ENCODE results near the gene ATP5F1D. TPM values are rescaled to one million over a fixed set of nuclear protein-coding genes. Genes with fewer than 3 reads are reported as not detected.

Gene ATP5F1D
- total RNA-seq, 1 donor from 2014 or later: 110 TPM

DNA sequence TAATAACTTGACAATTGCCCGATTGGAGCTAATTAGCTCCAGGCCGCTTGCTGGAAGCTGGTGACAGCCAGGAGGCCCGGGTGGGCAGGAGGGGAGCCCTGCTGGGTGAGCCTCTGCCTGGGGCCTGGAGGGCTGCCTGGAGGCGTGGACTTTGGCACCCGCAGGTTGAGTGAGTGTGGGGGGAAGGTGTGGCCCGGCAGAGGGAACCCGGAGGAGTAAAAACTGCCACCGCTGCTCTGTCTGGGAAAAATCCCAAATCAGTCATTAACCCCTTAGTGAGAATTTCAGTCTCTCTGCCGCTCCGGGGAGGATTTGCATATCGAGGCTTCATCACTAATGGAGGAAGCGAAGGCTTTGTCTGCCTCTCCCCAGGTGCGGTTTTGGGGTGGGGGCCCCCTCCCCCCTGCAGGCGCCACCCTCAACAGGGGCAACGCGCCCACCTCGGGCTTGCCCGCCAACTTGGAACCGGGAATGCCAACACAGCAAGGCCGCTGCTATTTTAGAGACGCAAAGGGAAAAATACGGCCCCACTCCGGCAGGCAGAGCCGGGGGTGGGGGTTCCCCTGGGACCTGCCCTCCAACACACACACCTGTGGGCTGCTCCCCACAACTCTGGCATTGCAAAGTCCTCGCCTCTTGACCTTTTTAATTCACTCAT, 50.3 kb downstream of the ATP5F1D start:
- H3K27me3 Mint-ChIP-seq (ENCODE audit: low read depth): peaks cover 2% of the 10 kb centered on the region
- TF ChIP-seq CTCF (IDR thresholded peaks at IDR 0.05): no peak
- H3K36me3 Mint-ChIP-seq (ENCODE audit: low read depth): no peaks in the 10 kb centered on the region
- no peak overlapping the region for H3K4me3 Mint-ChIP-seq (ENCODE audit: unreplicated experiment)
- no peaks in the 10 kb centered on the region for H3K9me3 Mint-ChIP-seq (ENCODE audit: low read depth)
- no peak overlapping the region for H3K27ac Mint-ChIP-seq (ENCODE audit: unreplicated experiment)
- H3K4me1 Mint-ChIP-seq (ENCODE audit: low read depth): no peaks in the 10 kb centered on the region
- no peak for DNase-seq (ENCODE audit: low spot score)

DNA sequence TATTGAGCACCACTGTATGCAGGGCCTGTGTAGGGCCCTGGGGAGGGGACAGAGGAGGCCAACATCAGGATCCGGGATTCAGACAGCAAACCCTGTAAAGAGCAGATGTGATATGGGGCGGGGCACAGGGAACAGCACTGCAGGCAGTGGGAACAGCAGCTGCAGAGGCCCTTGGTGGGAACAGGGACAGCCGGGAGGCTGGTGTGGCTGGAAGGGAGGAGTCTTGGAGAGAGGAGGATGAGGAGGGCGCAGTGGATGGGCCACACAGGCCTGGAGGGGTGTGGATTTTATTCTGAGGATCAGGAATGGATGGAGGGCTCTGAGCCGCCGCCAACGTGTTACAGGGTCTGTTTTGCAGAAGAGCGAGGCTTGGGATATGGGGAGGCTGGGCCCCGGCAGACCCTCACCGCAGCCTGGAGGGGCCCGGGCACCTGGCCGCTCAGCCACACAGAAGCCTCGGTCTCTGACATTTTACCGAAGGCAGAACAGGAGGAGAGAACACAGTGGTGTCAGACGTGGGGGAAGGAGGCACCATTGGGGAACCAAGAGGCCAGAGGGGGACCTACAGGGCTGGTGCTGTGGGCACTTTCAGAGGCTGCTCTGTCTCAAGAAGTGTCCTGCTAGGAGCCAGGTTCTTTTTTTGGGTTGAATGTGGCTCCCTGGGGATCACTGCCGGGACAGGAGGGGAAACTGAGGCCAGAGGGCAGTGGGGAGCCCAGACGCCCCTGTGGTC, 51.0 kb downstream of the ATP5F1D start:
- Mint-ChIP-seq H3K4me3 (ENCODE audit: unreplicated experiment) (no peak overlapping the region), H3K36me3 (ENCODE audit: low read depth) (no peaks in the 10 kb centered on the region), H3K9me3 (ENCODE audit: low read depth) (no peaks in the 10 kb centered on the region), H3K4me1 (ENCODE audit: low read depth) (no peaks in the 10 kb centered on the region), H3K27ac (ENCODE audit: unreplicated experiment) (no peak overlapping the region), H3K27me3 (ENCODE audit: low read depth) (peaks cover 2% of the 10 kb centered on the region)
- no peak for TF ChIP-seq CTCF (IDR thresholded peaks at IDR 0.05)
- no peak for DNase-seq (ENCODE audit: low spot score)

- TF ChIP-seq CTCF (IDR thresholded peaks at IDR 0.05): no peak
- Mint-ChIP-seq H3K27me3 (ENCODE audit: low read depth) (peaks cover 2% of the 10 kb centered on the region), H3K36me3 (ENCODE audit: low read depth) (no peaks in the 10 kb centered on the region), H3K9me3 (ENCODE audit: low read depth) (no peaks in the 10 kb centered on the region), H3K4me1 (ENCODE audit: low read depth) (no peaks in the 10 kb centered on the region), H3K27ac (ENCODE audit: unreplicated experiment) (no peak overlapping the region), H3K4me3 (ENCODE audit: unreplicated experiment) (no peak overlapping the region)
- DNase-seq (ENCODE audit: low spot score): no peak
These were observed 52.4 kb downstream of the ATP5F1D start for GRCh38 chr19:1293782-1294604.

Other genes starting within 250 kb of the ATP5F1D start
- gene GRIN3B, start 241.3 kb upstream of the ATP5F1D start, total RNA-seq: 0.31 to 0.67 TPM (median 0.33 TPM) in 3 replicates
- 120 to 130 TPM (median 120 TPM) in 3 replicates for gene TMEM259, start 220.6 kb upstream of the ATP5F1D start, total RNA-seq
- not detected in 3 replicates for gene RNU6-2, start 220.2 kb upstream of the ATP5F1D start, total RNA-seq
- gene CNN2, start 215.1 kb upstream of the ATP5F1D start, total RNA-seq: 258 to 363 TPM (median 357 TPM) in 3 replicates
- 6.7 to 15.9 TPM (median 8.9 TPM) in 3 replicates for gene ABCA7, start 201.6 kb upstream of the ATP5F1D start, total RNA-seq
- 0.57 to 1.6 TPM (median 1.0 TPM) in 3 replicates for gene ARHGAP45, start 174.6 kb upstream of the ATP5F1D start, total RNA-seq
- 110 to 119 TPM (median 113 TPM) in 3 replicates for gene POLR2E, start 146.4 kb upstream of the ATP5F1D start, total RNA-seq
- gene GPX4, start 137.8 kb upstream of the ATP5F1D start, total RNA-seq: 240 to 246 TPM (median 245 TPM) in 3 replicates
- gene SBNO2, start 67.5 kb upstream of the ATP5F1D start, total RNA-seq: 25.9 to 46.0 TPM (median 45.6 TPM) in 3 replicates
- 41.1 to 44.5 TPM (median 42.3 TPM) in 3 replicates for gene STK11, start 36.0 kb upstream of the ATP5F1D start, total RNA-seq
- 4.8 to 9.0 TPM (median 7.6 TPM) in 3 replicates for gene CBARP, start 3.7 kb upstream of the ATP5F1D start, total RNA-seq
- gene MIDN, start 6.8 kb downstream of the ATP5F1D start, total RNA-seq: 64.5 to 75.3 TPM (median 68.3 TPM) in 3 replicates
- gene CIRBP, start 27.6 kb downstream of the ATP5F1D start, total RNA-seq: 295 to 320 TPM (median 303 TPM) in 3 replicates
- gene FAM174C, start 33.8 kb downstream of the ATP5F1D start, total RNA-seq: 32.7 to 41.3 TPM (median 36.1 TPM) in 3 replicates
- gene EFNA2, start 44.1 kb downstream of the ATP5F1D start, total RNA-seq: 7.0 to 7.9 TPM (median 7.2 TPM) in 3 replicates
- 57.3 to 66.1 TPM (median 57.8 TPM) in 3 replicates for gene NDUFS7, start 142.2 kb downstream of the ATP5F1D start, total RNA-seq
- gene GAMT, start 159.8 kb downstream of the ATP5F1D start, total RNA-seq: 30.1 to 34.3 TPM (median 32.5 TPM) in 3 replicates
- 81.1 to 88.0 TPM (median 82.5 TPM) in 3 replicates for gene DAZAP1, start 165.8 kb downstream of the ATP5F1D start, total RNA-seq
- gene RPS15, start 196.6 kb downstream of the ATP5F1D start, total RNA-seq: 614 to 734 TPM (median 636 TPM) in 3 replicates
- gene APC2, start 208.4 kb downstream of the ATP5F1D start, total RNA-seq: 1.4 to 3.9 TPM (median 3.9 TPM) in 3 replicates
- gene C19orf25, start 237.5 kb downstream of the ATP5F1D start, total RNA-seq: 23.3 to 24.7 TPM (median 24.2 TPM) in 3 replicates
- gene PCSK4, start 248.6 kb downstream of the ATP5F1D start, total RNA-seq: 3.3 to 4.0 TPM (median 3.9 TPM) in 3 replicates
- 2.7 to 3.9 TPM (median 2.8 TPM) in 3 replicates for gene REEP6, start 249.4 kb downstream of the ATP5F1D start, total RNA-seq